AG08395 (cell line): ENCODE results near the gene GSG1L.

Experiments used
- DNase-seq: peaks from one replicate; pipeline ENCODE4 v3.0.0; 2012; ENCODE audit warnings: mixed read lengths, low spot score

The GSG1L gene

GRCh38 chr16:27847030-27847550 lies 216.4 kb downstream of the GSG1L start:
- no peak for DNase-seq

GRCh38 chr16:27844826-27845225 lies 218.7 kb downstream of the GSG1L start:
- no peak for DNase-seq

GRCh38 chr16:27843800-27844199 lies 219.7 kb downstream of the GSG1L start:
- no peak for DNase-seq

GRCh38 chr16:27841911-27842310 lies 221.6 kb downstream of the GSG1L start:
- no peak for DNase-seq

- no peak for DNase-seq
Observed at GRCh38 chr16:27841061-27841801, 222.3 kb downstream of the GSG1L start.

GRCh38 chr16:27840311-27841060 lies 223.0 kb downstream of the GSG1L start:
- DNase-seq: no peak

- no peak for DNase-seq
Observed at GRCh38 chr16:27839419-27839818, 224.1 kb downstream of the GSG1L start.

GRCh38 chr16:27838536-27839175 lies 224.9 kb downstream of the GSG1L start:
- DNase-seq: no peak

- no peak for DNase-seq
Observed at GRCh38 chr16:27829975-27830374, 233.5 kb downstream of the GSG1L start.

- DNase-seq: no peak
Observed at GRCh38 chr16:27828671-27829070, 234.8 kb downstream of the GSG1L start.

- DNase-seq: no peak
Observed at GRCh38 chr16:27827765-27828164, 235.7 kb downstream of the GSG1L start.

GRCh38 chr16:27826893-27827289 lies 236.6 kb downstream of the GSG1L start:
- DNase-seq: no peak

- no peak for DNase-seq
Observed at GRCh38 chr16:27826081-27826892, 237.2 kb downstream of the GSG1L start.

GRCh38 chr16:27824786-27825185 lies 238.7 kb downstream of the GSG1L start:
- DNase-seq: no peak

GRCh38 chr16:27824006-27824405 lies 239.5 kb downstream of the GSG1L start:
- no peak for DNase-seq

GRCh38 chr16:27823421-27823820 lies 240.1 kb downstream of the GSG1L start:
- DNase-seq: no peak

- DNase-seq: no peak
Observed at GRCh38 chr16:27822996-27823395, 240.5 kb downstream of the GSG1L start.

GRCh38 chr16:27822529-27822928 lies 241.0 kb downstream of the GSG1L start:
- DNase-seq: no peak

GRCh38 chr16:27820646-27821345 lies 242.7 kb downstream of the GSG1L start:
- no peak for DNase-seq

- DNase-seq: no peak
Observed at GRCh38 chr16:27819881-27820610, 243.5 kb downstream of the GSG1L start.

- DNase-seq: no peak
Observed at GRCh38 chr16:27819356-27819755, 244.2 kb downstream of the GSG1L start.
